Karpas-422 (cell line): ENCODE measurements around the gene NMT1. TPM values are rescaled to one million over a fixed set of nuclear protein-coding genes. Genes with fewer than 3 reads are reported as not detected.
"Not testable (repeated sequence)": the region's sequence is repeated elsewhere in the genome, so short reads cannot be mapped to it uniquely, and the experiment has no call there.

Experiments
- DNase-seq: peaks from one replicate; pipeline ENCODE4 v3.0.0-alpha.2; 2015
- H2AFZ ChIP-seq: fragments of 200-600 bp; sonication (generic); 2 replicates; pipeline ENCODE4 v1.6.1; 2014; ENCODE audit warnings: antibody characterized with exemption, low read length, mixed read lengths
- H3K27ac ChIP-seq: fragments of 200-600 bp; sonication (generic); 2 replicates; pipeline ENCODE4 v1.5.1; 2014; ENCODE audit warnings: mild to moderate bottlenecking, low read length, moderate library complexity
- H3K27me3 ChIP-seq: fragments of 200-600 bp; sonication (generic); 2 replicates; pipeline ENCODE4 v1.6.1; 2014; ENCODE audit warnings: low read length, mixed read lengths
- H3K36me3 ChIP-seq: fragments of 200-600 bp; sonication (generic); 2 replicates; pipeline ENCODE4 v1.6.1; 2014; ENCODE audit warnings: low read length, mixed read lengths; ENCODE audit not compliant: insufficient read depth
- H3K4me1 ChIP-seq: fragments of 200-600 bp; sonication (generic); 2 replicates; pipeline ENCODE4 v1.6.1; 2014; ENCODE audit warnings: mild to moderate bottlenecking, low read length, mixed read lengths
- H3K4me2 ChIP-seq: fragments of 200-600 bp; sonication (generic); 2 replicates; pipeline ENCODE4 v1.6.1; 2014; ENCODE audit warnings: low read length, low read depth, mild to moderate bottlenecking; ENCODE audit not compliant: poor library complexity, severe bottlenecking
- H3K4me3 ChIP-seq: fragments of 200-600 bp; sonication (generic); 2 replicates; pipeline ENCODE4 v1.5.1; 2014; ENCODE audit warnings: mild to moderate bottlenecking, antibody characterized with exemption, low read length, mixed read lengths
- H3K79me2 ChIP-seq: fragments of 200-600 bp; sonication (generic); 2 replicates; pipeline ENCODE4 v1.6.1; 2014; ENCODE audit warnings: mild to moderate bottlenecking, low read length, mixed read lengths
- H3K9ac ChIP-seq: fragments of 200-600 bp; sonication (generic); 2 replicates; pipeline ENCODE4 v1.6.0; 2014; ENCODE audit warnings: low read length
- H3K9me2 ChIP-seq: fragments of 200-600 bp; sonication (generic), shearing (Covaris generic); replicated peaks from 2 replicates; pipeline ENCODE4 v1.6.0; 2014; ENCODE audit warnings: mild to moderate bottlenecking, low read length, moderate library complexity; ENCODE audit not compliant: insufficient read depth
- H3K9me3 ChIP-seq: fragments of 300-700, 200-600 bp; sonication (generic); 2 replicates; pipeline ENCODE4 v1.6.1; 2014; ENCODE audit warnings: low read length, mixed read lengths
- H4K20me1 ChIP-seq: fragments of 200-600 bp; sonication (generic); 2 replicates; pipeline ENCODE4 v1.6.1; 2014; ENCODE audit warnings: mild to moderate bottlenecking, antibody characterized with exemption, low read length, low read depth; ENCODE audit not compliant: insufficient read depth
- total RNA-seq: library from RNA; depleted of rRNA; stranded (reverse); fragments of >200 nt; shearing (Covaris generic); gene quantifications from 2 replicates; pipeline ENCODE4 v1.2.3, GENCODE V29; 2014; ENCODE audit warnings: low replicate concordance

The NMT1 gene
- total RNA-seq, 1 experiment from 2014 or later, result 48.5 TPM

DNA sequence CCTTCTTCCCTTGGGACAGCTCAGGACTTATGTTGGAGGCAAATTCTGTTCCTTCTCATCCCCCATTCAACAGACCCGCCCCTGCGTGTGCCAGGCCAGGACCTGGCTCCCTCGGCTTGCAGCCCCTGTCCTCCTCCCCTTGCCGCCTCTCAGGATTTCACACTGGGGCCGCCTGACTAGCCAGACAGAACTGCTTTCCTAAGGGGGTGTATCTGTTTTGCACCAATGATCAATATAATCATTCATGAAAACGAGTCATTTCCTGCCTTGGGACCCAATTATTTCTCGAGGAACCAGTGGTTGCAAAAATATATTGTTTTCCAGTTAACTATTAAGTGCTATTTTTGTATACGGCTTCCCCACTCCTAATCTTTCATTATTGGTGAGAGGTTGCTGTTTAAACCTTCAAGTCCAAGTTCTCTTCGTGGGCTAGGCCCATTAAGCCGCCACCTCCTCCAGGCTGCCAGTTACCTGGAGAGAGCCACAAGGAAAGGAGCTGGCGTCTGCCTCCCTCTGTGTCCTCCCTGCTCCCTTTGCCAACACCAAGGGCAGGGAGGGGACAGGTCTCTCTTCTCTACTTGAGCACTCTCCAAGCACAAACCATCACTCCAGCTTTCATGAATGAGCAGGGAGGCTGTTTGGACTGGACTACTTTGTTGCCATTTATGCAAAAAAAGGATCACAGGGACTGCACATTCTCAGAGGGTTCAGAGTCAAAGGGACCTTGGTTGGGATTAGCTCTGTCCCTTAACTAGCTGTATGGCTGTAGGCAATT lies 18.6 kb upstream of the NMT1 start:
- Histone ChIP-seq H4K20me1 (peaks cover 58% of the 10 kb centered on the region), H3K4me3 (no peak overlapping the region), H3K27ac (no peak overlapping the region), H3K9ac (no peak overlapping the region), H3K79me2 (no peaks in the 10 kb centered on the region), H3K9me2 (no peaks in the 10 kb centered on the region), H3K27me3 (no peaks in the 10 kb centered on the region), H3K4me2 (no peak overlapping the region), H2AFZ (no peak overlapping the region), H3K4me1 (peaks cover 29% of the 10 kb centered on the region), H3K9me3 (no peaks in the 10 kb centered on the region), H3K36me3 (no peaks in the 10 kb centered on the region)
- DNase-seq, result no peak

DNA sequence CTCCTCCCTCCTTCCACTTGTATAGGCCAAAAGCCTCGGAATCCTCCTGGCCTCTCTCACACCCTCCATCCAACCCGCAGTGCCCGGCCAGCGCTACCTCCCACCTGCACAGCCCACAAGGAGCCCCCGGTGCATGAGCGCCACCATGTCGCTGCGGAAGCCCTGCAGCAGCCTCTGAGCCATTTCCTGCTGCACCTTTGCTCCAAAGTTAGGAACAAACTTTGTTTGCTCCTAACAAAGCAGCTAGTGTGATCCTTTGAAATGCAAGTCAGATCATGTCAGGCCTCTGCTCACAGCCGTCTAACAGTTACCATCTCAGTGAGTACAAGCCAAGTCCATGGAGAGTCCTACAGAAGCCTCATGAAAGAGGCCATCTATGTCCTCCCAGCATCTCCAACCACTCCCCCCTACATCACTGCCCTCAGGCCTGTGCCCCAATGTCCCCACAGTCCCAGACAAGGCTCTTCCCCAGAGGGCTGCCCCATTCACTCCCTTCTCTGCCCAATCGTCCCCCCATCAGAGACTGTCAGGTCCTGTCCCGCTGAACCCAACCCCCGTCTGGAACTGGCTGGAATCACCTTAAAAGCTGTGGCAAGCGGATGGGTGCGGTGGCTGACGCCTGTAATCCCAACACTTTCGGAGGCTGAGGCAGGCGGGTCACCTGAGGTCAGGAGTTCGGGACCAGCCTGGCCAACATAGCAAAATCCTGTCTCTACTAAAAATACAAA lies 17.1 kb upstream of the NMT1 start:
- Histone ChIP-seq H3K4me2 (no peak overlapping the region), H2AFZ (no peak overlapping the region), H3K4me1 (peaks cover 25% of the 10 kb centered on the region), H3K79me2 (no peaks in the 10 kb centered on the region; the same call in 1 of the 2 replicates), H3K4me3 (no peak overlapping the region), H3K9me2 (no peaks in the 10 kb centered on the region), H3K27me3 (no peaks in the 10 kb centered on the region), H3K36me3 (no peaks in the 10 kb centered on the region), H3K9me3 (no peaks in the 10 kb centered on the region), H4K20me1 (peaks cover 52% of the 10 kb centered on the region), H3K27ac (no peak overlapping the region), H3K9ac (no peak overlapping the region)
- no peak for DNase-seq

DNA sequence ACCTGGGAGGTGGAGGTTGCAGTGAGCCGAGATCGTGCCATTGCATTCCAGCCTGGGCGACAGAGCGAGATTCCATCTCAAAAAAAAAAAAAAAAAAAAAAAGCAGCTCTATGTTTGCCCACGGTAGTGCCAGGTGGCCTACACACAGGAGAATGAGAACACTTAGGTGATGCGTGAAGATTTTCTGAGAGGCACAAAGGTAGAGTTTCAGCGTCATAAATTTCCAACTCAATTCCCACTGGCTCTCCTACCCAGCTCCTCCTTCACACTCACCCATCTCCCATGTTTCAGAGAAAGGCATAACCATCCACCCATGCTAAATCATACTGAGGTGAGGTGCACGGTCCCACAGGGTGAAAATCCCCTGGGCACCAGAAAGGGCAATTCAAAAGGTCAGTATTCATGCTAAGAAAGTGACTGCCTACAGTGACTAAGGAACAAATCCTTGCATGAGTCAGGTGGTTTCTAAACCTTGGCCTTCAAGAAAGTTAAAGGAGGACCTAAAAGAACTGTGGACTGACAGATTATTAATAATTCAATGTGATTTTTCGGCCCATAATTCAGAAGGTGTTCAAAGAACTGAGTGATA lies 14.5 kb upstream of the NMT1 start:
- no peak for DNase-seq
- H2AFZ ChIP-seq, result no peak overlapping the region
- H3K36me3 ChIP-seq, result no peaks in the 10 kb centered on the region
- H4K20me1 ChIP-seq, result peaks cover 34% of the 10 kb centered on the region; the same call in 1 of the 2 replicates
- no peaks in the 10 kb centered on the region for H3K27me3 ChIP-seq
- peaks cover 20% of the 10 kb centered on the region for H3K4me1 ChIP-seq
- H3K27ac ChIP-seq, result no peak overlapping the region
- no peak overlapping the region for H3K4me2 ChIP-seq
- no peaks in the 10 kb centered on the region for H3K9me2 ChIP-seq
- H3K79me2 ChIP-seq, result peaks cover 17% of the 10 kb centered on the region
- H3K4me3 ChIP-seq, result no peak overlapping the region
- no peaks in the 10 kb centered on the region for H3K9me3 ChIP-seq
- H3K9ac ChIP-seq, result no peak overlapping the region

DNA sequence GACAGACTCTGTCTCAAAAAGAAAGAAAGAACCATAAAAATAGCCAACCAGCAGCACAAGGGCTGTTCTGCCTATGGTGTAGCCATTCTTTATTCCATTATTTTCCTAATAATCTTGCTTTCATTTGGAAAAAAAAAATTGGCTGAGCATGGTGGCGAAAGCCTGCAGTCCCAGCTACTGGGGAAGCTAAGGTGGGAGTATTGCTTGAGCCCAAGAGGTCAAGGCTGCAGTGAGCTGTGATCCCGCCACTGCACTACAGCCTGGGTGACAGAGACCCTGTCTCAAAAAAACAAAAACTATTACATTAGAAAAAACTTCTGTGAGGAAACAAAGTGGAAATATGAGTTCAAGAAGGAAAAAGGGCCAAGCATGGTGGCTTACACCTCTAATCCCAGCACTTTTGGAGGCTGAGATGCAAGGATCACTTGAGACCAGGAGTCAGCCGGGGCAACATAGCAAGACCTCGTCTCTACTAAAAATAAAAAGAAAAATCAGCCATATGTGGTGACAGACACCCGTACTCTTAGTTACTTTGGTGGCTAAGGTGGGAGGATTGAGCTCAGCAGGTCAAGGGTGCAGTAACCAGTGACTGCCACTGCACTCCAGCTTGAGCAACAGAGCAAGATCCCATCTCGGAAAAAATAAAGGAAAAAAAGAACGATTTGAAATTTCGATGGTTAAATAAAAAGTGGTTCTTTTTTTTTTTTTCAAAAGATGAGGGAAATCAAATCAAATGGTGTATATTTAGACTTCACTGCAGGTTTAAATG lies 12.1 kb upstream of the NMT1 start:
- Histone ChIP-seq H3K4me1 (peaks cover 16% of the 10 kb centered on the region), H3K27me3 (no peaks in the 10 kb centered on the region), H3K36me3 (no peaks in the 10 kb centered on the region), H3K4me3 (no peak overlapping the region), H3K9me2 (no peaks in the 10 kb centered on the region), H3K27ac (no peak overlapping the region), H3K9ac (no peak overlapping the region), H3K4me2 (no peak overlapping the region), H3K9me3 (no peaks in the 10 kb centered on the region), H2AFZ (no peak overlapping the region), H3K79me2 (peaks cover 24% of the 10 kb centered on the region), H4K20me1 (peaks cover 12% of the 10 kb centered on the region; the same call in 1 of the 2 replicates)
- no peak for DNase-seq

DNA sequence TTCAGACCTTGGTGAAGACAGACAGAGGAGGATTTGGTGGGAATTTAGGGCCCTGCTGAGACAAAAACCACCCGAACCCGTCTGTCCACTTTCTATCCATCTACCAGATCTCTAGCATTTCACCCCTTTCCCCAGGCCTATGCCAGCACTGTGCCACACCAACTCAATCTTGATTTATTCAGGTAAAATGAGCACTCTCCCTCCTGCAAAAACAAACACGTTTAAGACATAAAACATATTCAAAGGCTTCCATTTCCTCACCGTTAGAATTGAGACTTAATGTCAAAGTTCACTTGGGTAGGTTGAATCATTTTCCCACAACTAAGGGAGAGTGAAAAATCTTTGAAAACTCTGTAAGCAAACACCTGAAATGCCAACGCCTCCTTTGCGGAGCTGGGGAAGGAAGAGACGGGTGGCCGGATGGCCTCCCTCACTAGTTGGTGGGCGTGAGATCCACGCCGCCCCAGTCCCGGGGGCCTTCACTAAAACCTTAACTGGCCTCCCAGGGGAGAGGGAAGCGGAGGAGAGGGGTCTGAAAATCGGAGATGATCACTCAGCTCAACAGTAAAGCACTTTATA lies 10.5 kb upstream of the NMT1 start:
- DNase-seq, result peak; percentile 74
- H2AFZ ChIP-seq, result peak overlapping the region; percentile 67; the same call in 1 of the 2 replicates
- H3K4me2 ChIP-seq, result peak overlapping the region; percentile 100
- H3K9me2 ChIP-seq, result no peaks in the 10 kb centered on the region
- H4K20me1 ChIP-seq, result 0 out of 2 replicates have a peak, but pooled peaks cover 3% of the 10 kb centered on the region
- H3K9ac ChIP-seq, result peak overlapping the region; percentile 92
- peak overlapping the region; percentile 90 for H3K4me3 ChIP-seq
- H3K27me3 ChIP-seq, result no peaks in the 10 kb centered on the region
- peaks cover 24% of the 10 kb centered on the region for H3K79me2 ChIP-seq
- H3K36me3 ChIP-seq, result no peaks in the 10 kb centered on the region
- H3K27ac ChIP-seq, result peak overlapping the region; percentile 58
- H3K4me1 ChIP-seq, result peaks cover 16% of the 10 kb centered on the region
- H3K9me3 ChIP-seq, result no peaks in the 10 kb centered on the region

DNA sequence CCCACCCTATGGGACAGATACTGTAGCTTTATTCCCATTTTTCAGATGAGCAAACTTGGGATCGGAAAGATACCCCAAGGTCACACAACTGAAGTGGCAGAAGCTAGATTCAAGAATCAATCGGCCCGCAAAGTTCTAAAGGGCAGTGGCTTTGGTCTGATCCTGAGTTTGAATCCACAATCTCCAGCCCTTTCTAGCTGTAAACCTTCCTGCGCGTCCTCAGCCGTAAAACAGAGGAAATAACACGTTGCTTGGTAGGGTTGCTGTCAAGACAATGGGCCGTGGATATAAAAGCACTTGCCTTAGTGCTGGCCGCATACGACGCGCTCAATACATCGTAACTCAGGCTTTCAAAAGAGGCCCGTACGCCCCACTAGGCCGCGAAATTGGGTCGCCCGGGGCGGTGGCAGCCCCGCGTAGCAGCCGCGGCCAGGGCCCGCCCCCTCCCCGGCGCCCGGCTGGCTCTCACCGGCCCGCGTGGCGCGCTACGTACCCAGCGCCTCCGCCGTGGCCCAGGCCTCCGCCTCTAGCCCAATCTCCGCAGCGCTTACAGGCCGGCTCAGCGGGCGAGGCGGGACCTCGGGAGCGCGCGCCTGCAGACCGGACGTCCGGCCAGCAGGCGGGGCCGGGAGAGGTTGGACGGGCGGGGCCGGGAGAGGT lies 9.9 kb upstream of the NMT1 start, which contains the start of gene DCAKD:
DCAKD (minus strand) TSS at position 573 of the 660 bp plus-strand sequence. CDS start 16,747 bp downstream, outside the sequence.
- Histone ChIP-seq H3K27ac (peak within 1 kb of the TSS; percentile 58), H3K36me3 (no peaks in the 10 kb centered on the region), H3K27me3 (no peaks in the 10 kb centered on the region), H3K79me2 (peaks cover 25% of the 10 kb centered on the region), H3K4me3 (peak within 1 kb of the TSS; percentile 90), H3K4me2 (peak within 1 kb of the TSS; percentile 100), H3K9me3 (no peaks in the 10 kb centered on the region), H3K4me1 (peaks cover 16% of the 10 kb centered on the region), H3K9me2 (no peaks in the 10 kb centered on the region), H2AFZ (peak within 1 kb of the TSS; percentile 67; the same call in 1 of the 2 replicates), H3K9ac (peak within 1 kb of the TSS; percentile 92), H4K20me1 (0 out of 2 replicates have a peak, but pooled peaks cover 3% of the 10 kb centered on the region)
- DNase-seq, result peak; percentile 98

DNA sequence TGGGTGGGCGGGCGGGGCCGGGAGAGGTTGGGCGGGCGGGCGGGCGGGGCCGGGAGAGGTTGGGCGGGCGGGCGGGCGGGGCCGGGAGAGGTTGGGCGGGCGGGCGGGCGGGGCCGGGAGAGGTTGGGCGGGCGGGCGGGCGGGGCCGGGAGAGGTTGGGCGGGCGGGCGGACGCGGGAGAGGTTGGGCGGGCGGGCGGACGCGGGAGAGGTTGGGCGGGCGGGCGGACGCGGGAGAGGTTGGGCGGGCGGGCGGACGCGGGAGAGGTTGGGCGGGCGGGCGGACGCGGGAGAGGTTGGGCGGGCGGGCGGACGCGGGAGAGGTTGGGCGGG lies 9.4 kb upstream of the NMT1 start:
- H3K9ac ChIP-seq, result peak overlapping the region; percentile 81; the same call in 1 of the 2 replicates
- not testable (repeated sequence) for DNase-seq, H3K9me3 ChIP-seq, H3K9me2 ChIP-seq, H4K20me1 ChIP-seq, H3K4me2 ChIP-seq, H2AFZ ChIP-seq, H3K27me3 ChIP-seq, H3K36me3 ChIP-seq, H3K27ac ChIP-seq
- peaks cover 16% of the 10 kb centered on the region for H3K4me1 ChIP-seq
- H3K79me2 ChIP-seq, result peaks cover 26% of the 10 kb centered on the region
- H3K4me3 ChIP-seq, result peak overlapping the region; percentile 77; the same call in 1 of the 2 replicates
